Skeletal muscle cell (primary cell): ENCODE data around the gene ANO6.

Experiments
- DNase-seq: peaks from one replicate; pipeline ENCODE4 v3.0.0-alpha.2; 2010; ENCODE audit warnings: low read depth
- H3K4me3 ChIP-seq: 2 replicates; pipeline ENCODE4 v1.5.1; 2011; ENCODE audit warnings: low read depth, mild to moderate bottlenecking, control low read depth, low read length, moderate library complexity

The ANO6 gene

GRCh38 chr12:45269412-45269751 lies 53.5 kb downstream of the ANO6 start:
- no peak for DNase-seq
- H3K4me3 ChIP-seq: no peak overlapping the region

- H3K4me3 ChIP-seq: no peak overlapping the region
- DNase-seq: no peak
Observed at GRCh38 chr12:45270951-45271350, 55.1 kb downstream of the ANO6 start.

GRCh38 chr12:45273717-45274271 lies 57.9 kb downstream of the ANO6 start:
- no peak overlapping the region for H3K4me3 ChIP-seq
- peak; percentile 78 for DNase-seq

- no peak for DNase-seq
- no peak overlapping the region for H3K4me3 ChIP-seq
Observed at GRCh38 chr12:45276154-45276755, 60.4 kb downstream of the ANO6 start.

- H3K4me3 ChIP-seq: no peak overlapping the region
- DNase-seq: no peak
Observed at GRCh38 chr12:45278447-45278846, 62.6 kb downstream of the ANO6 start.

GRCh38 chr12:45279931-45280830 lies 64.3 kb downstream of the ANO6 start:
- no peak overlapping the region for H3K4me3 ChIP-seq
- no peak for DNase-seq

- no peak overlapping the region for H3K4me3 ChIP-seq
- no peak for DNase-seq
Observed at GRCh38 chr12:45281994-45282393, 66.1 kb downstream of the ANO6 start.

- H3K4me3 ChIP-seq: no peak overlapping the region
- DNase-seq: no peak
Observed at GRCh38 chr12:45282411-45282810, 66.5 kb downstream of the ANO6 start.

GRCh38 chr12:45284096-45284901 lies 68.4 kb downstream of the ANO6 start:
- DNase-seq: peak; percentile 48
- H3K4me3 ChIP-seq: no peak overlapping the region

- no peak overlapping the region for H3K4me3 ChIP-seq
- no peak for DNase-seq
Observed at GRCh38 chr12:45285717-45286116, 69.8 kb downstream of the ANO6 start.

- H3K4me3 ChIP-seq: no peak overlapping the region
- no peak for DNase-seq
Observed at GRCh38 chr12:45286621-45287020, 70.7 kb downstream of the ANO6 start.

GRCh38 chr12:45289245-45290215 lies 73.6 kb downstream of the ANO6 start:
- no peak overlapping the region for H3K4me3 ChIP-seq

GRCh38 chr12:45290216-45290605 lies 74.3 kb downstream of the ANO6 start:
- DNase-seq: peak; percentile 80
- H3K4me3 ChIP-seq: no peak overlapping the region

More at GRCh38 chr12:45289245-45290215, 73.6 kb downstream of the ANO6 start:
- no peak for DNase-seq

GRCh38 chr12:45291518-45291917 lies 75.6 kb downstream of the ANO6 start:
- no peak overlapping the region for H3K4me3 ChIP-seq
- no peak for DNase-seq

GRCh38 chr12:45292486-45293195 lies 76.7 kb downstream of the ANO6 start:
- H3K4me3 ChIP-seq: no peak overlapping the region
- DNase-seq: no peak

GRCh38 chr12:45294906-45295305 lies 79.0 kb downstream of the ANO6 start:
- DNase-seq: no peak
- no peak overlapping the region for H3K4me3 ChIP-seq

- no peak for DNase-seq
- no peak overlapping the region for H3K4me3 ChIP-seq
Observed at GRCh38 chr12:45296046-45296586, 80.2 kb downstream of the ANO6 start.

GRCh38 chr12:45298047-45298446 lies 82.2 kb downstream of the ANO6 start:
- DNase-seq: no peak
- no peak overlapping the region for H3K4me3 ChIP-seq
